Mesodermal cell (in vitro differentiated cells): ENCODE results near the gene SVBP.

ENCODE experiments used
- H3K27ac ChIP-seq: 2 replicates; pipeline ENCODE4 v1.7.0; 2013; ENCODE audit warnings: mild to moderate bottlenecking, low read depth, low read length, moderate library complexity; ENCODE audit not compliant: severe bottlenecking
- H3K36me3 ChIP-seq: 2 replicates; pipeline ENCODE4 v1.7.1; 2013; ENCODE audit warnings: mild to moderate bottlenecking, low read length, moderate library complexity; ENCODE audit not compliant: control insufficient read depth, insufficient read depth
- H3K4me1 ChIP-seq: one replicate; pipeline ENCODE4 v1.7.1; 2013; ENCODE audit warnings: mild to moderate bottlenecking, low read length; ENCODE audit not compliant: insufficient read depth, control insufficient read depth, poor library complexity, severe bottlenecking
- H3K4me3 ChIP-seq: 2 replicates; pipeline ENCODE4 v1.7.0; 2013; ENCODE audit warnings: low read length, control low read depth, mild to moderate bottlenecking; ENCODE audit not compliant: insufficient read depth, poor library complexity, severe bottlenecking; ENCODE audit errors: extremely low read depth
- H3K9me3 ChIP-seq: 2 replicates; pipeline ENCODE4 v1.7.1; 2013; ENCODE audit warnings: mild to moderate bottlenecking, low read length, moderate library complexity; ENCODE audit not compliant: control insufficient read depth
- WGBS, 2 experiments: methylation state at CpG; one replicate each; pipeline ENCODE4 v1.1.5; 2013; ENCODE audit warnings: missing lambda C conversion rate in 2 of 2; ENCODE audit not compliant: insufficient coverage in 2 of 2; 5-methylcytosine and 5-hydroxymethylcytosine counted together

SVBP gene

DNA sequence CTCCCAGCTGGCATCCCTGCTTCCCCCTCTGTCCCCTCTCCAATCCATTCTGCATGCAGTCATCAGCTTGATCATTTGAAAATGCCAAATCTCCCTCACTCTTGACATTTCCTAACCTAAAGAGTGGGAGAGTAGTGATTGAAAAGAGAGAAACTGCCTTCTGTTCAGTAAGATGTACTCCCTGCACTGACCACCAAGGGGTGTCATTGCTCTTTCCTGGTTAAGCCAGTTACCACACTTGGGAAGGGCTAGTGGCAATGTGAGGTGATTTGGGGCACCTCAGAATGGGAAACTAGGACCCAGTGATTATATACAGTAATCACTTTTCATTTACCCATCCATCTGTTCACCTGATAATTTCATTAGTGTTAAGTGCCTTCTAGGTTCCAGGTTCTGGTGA is 39.3 kb downstream of the SVBP start:
- H3K36me3 ChIP-seq: peaks cover 82% of the 10 kb centered on the region
- H3K4me3 ChIP-seq: no peak overlapping the region
- H3K27ac ChIP-seq: no peak overlapping the region

DNA sequence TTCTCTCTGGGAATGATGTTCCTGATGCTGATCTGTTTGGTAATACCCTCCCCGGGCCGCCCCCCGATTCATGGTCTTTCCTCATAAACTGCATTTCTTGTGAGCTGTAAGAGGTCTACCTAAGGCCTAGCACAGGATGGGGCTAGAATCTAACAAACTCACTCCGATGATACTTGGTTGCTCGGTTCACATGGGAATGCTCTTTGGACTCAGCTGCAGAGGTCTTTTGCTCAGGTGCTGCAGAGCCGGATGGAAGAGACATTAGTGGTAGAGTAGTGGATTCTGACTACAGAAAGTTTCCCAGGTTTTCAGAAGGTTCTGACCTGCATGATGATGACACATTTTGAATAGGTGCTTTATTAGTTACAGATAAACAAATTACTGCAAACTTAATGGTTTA is 40.7 kb downstream of the SVBP start:
- H3K27ac ChIP-seq: no peak overlapping the region
- H3K4me3 ChIP-seq: no peak overlapping the region
- H3K4me1 ChIP-seq: no peaks in the 10 kb centered on the region
- WGBS, 2 experiments: 97 to 98% methylated on average over 5 to 6 of the region's 6 CpGs
- H3K36me3 ChIP-seq: peaks cover 80% of the 10 kb centered on the region
- no peaks in the 10 kb centered on the region for H3K9me3 ChIP-seq

More for the DNA sequence above, 39.3 kb downstream of the SVBP start:
- Histone ChIP-seq H3K4me1 (no peaks in the 10 kb centered on the region), H3K9me3 (no peaks in the 10 kb centered on the region)

DNA sequence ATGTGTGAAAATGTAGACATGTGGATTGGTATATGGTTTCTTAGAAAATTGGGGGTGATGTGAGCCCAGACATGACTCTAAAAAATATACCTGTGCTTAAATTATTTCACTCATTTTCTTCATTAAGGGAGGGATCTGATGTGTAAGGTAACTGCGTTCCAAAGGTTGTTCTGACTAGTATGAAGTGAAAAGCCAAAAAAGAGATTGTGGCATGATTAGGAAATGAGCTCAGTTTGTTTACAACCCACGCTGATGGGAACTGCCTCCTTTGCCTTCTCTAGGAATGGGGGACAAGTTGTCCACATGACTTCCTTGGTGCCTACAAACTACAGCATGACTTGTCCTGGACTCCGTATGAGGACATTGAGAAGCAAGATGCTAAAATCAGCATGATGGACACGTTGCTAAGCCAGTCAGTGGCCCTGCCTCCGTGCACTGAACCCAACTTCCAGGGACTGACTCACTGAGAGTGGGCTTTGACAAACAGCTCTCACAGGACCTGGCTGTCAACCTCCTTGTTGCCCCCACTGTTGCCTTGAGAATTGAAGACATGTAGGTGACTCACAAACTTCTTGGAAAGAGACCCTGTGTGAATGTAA is 42.2 kb downstream of the SVBP start:
- H3K36me3 ChIP-seq: peaks cover 76% of the 10 kb centered on the region

GRCh38 chr1:42773420-42773819 is 43.8 kb downstream of the SVBP start:
- Histone ChIP-seq H3K4me3 (no peak overlapping the region), H3K27ac (no peak overlapping the region), H3K4me1 (no peaks in the 10 kb centered on the region), H3K36me3 (peaks cover 76% of the 10 kb centered on the region), H3K9me3 (no peaks in the 10 kb centered on the region)
- 0% methylated on average over 1 of the region's 2 CpGs; no CpG with 5 or more reads in 1 of the 2 experiments for WGBS, 2 experiments

More for the DNA sequence above, 42.2 kb downstream of the SVBP start:
- H3K9me3 ChIP-seq: no peaks in the 10 kb centered on the region
- no peak overlapping the region for H3K4me3 ChIP-seq
- WGBS, 2 experiments: 93 to 97% methylated on average over 4 to 5 of the region's 5 CpGs
- no peak overlapping the region for H3K27ac ChIP-seq
- H3K4me1 ChIP-seq: no peaks in the 10 kb centered on the region

DNA sequence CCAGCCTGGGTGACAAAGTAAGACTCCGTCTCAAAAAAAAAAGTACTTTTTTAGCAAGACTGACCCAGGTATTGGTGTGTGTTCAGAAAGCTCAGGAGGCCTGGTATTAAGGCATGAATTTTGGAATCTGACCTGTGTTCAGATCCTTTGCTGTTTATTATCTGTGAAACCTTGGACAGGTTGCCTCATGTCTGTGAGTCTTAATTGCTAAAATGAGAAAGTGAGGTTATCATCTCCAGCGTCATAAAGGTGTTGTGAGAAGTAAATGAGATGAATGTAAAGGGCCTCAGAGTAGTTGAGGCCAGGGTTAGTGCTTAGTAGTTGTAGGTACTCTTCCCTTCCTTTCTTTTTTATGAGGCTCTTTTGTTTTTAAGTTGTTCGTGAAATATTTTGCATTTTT is 47.4 kb downstream of the SVBP start:
- H3K36me3 ChIP-seq: peaks cover 43% of the 10 kb centered on the region
- no peak overlapping the region for H3K27ac ChIP-seq
- WGBS, 2 experiments: 88 to 95% methylated on average over 2 of the region's 3 CpGs
- H3K4me1 ChIP-seq: no peaks in the 10 kb centered on the region
- H3K9me3 ChIP-seq: no peaks in the 10 kb centered on the region
- H3K4me3 ChIP-seq: no peak overlapping the region

GRCh38 chr1:42768172-42768571 is 49.0 kb downstream of the SVBP start:
- peaks cover 3% of the 10 kb centered on the region for H3K4me1 ChIP-seq
- no peak overlapping the region for H3K27ac ChIP-seq
- H3K9me3 ChIP-seq: no peaks in the 10 kb centered on the region
- no CpG with 5 or more reads among the region's 2 CpGs for WGBS, 2 experiments
- peak overlapping the region; percentile 98 for H3K4me3 ChIP-seq
- H3K36me3 ChIP-seq: peaks cover 36% of the 10 kb centered on the region

GRCh38 chr1:42767510-42768000 is 49.6 kb downstream of the SVBP start:
- peak overlapping the region; percentile 98 for H3K4me3 ChIP-seq
- H3K36me3 ChIP-seq: peaks cover 36% of the 10 kb centered on the region
- peak overlapping the region; percentile 92 for H3K27ac ChIP-seq
- peaks cover 4% of the 10 kb centered on the region for H3K4me1 ChIP-seq
- 1 to 5% methylated on average over 14 to 22 of the region's 23 CpGs for WGBS, 2 experiments
- H3K9me3 ChIP-seq: no peaks in the 10 kb centered on the region

DNA sequence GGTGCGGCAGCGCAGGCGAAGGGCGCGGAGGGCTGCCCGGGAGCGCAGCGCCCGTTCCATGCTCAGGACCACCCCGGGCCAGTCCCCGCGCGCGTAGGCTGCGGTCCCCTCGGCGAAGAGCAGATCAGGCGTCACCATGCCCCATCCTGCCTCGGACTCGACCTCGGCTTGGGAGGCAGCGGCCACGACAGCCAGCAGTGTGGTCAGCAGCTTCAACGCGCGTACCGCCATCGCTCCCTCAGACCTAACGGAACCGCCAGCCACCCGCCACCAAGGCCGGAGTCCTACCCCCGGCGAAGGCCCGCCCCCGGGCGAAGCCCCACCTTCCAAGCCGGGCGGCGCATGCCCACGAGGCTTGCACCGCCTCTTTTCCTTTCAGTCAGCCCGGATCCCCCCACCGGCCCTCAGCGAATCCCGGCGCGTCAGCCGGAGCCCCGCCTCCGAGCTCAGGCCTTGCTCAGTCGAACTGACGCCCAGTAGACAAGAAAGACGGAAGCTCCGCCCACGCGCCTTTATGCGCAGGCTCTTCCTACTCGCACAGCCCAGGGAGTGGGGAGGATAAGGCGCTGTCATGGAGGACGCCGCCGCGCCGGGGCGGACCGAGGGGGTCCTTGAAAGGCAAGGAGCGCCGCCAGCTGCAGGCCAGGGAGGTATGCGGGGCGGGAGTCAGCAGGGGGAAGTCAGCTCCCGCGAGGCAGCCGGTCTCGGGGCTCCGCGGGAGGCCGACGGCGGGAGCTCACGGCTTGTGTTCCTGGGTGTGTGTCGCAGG is 50.3 kb downstream of the SVBP start, which contains the start of the genes C1orf50 and P3H1:
TSS of gene C1orf50 (plus strand) at position 509 of the 769 bp plus-strand sequence. CDS start at position 572, 63 bp downstream.
TSS of gene P3H1 (minus strand) at position 288 of the 769 bp plus-strand sequence. CDS start at position 231, 57 bp downstream.
- H3K36me3 ChIP-seq: peaks cover 37% of the 10 kb centered on the region
- peak within 1 kb of the TSS; percentile 98 for H3K4me3 ChIP-seq
- peak within 1 kb of the TSS; percentile 92 for H3K27ac ChIP-seq
- 0% methylated on average over 51 to 59 of the region's 82 CpGs for WGBS, 2 experiments
- peaks cover 8% of the 10 kb centered on the region for H3K4me1 ChIP-seq
- no peaks in the 10 kb centered on the region for H3K9me3 ChIP-seq

DNA sequence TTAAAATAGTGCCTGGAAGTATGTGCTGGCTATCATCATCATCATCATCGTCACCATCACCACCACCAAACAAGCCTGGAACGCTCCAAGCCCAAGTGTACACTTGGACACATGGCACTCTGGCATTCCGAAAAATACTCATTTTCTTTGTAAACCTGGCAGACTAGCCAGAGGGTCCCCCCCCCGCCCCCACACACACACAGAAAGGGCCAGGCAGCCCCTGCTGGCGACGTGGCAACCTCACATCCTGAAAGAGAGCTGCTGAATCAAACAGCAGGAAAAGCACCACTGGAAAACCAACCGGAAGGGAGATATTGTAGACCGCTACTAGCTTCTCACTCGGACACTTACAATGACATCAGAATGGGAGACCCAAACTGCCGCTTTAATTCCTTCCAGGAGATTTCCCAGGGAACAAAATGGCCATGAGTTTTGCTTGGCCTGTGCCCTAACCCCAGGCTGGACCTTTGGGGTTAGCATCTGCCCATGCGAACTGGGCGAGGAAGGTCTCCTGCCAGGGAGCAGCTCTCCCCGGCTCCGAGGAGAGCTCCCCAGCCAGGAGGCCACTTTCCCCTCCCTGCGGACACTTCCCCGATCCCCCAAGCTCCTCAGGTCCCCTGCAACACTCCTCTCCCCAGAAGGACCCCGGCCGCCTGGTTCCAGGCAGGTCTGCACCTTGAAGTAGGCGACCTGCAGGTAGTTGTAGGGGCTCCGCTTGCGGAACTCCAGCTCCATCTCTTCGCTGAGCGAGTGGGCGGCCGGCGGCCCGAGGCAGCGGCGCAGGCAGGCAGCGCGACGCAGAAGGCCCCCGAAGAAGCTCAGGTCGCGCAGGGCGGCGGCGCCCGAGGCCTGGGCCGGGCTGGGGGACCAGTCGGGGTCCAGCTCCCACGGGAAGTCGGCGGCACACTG is 51.1 kb downstream of the SVBP start:
- H3K36me3 ChIP-seq: peaks cover 45% of the 10 kb centered on the region
- WGBS, 2 experiments: 0 to 1% methylated on average over 35 to 36 of the region's 44 CpGs
- H3K9me3 ChIP-seq: no peaks in the 10 kb centered on the region
- H3K4me1 ChIP-seq: peaks cover 8% of the 10 kb centered on the region
- H3K27ac ChIP-seq: peak overlapping the region; percentile 92
- peak overlapping the region; percentile 98 for H3K4me3 ChIP-seq

- 25 to 31% methylated on average over 3 to 4 of the region's 7 CpGs for WGBS, 2 experiments
- H3K27ac ChIP-seq: peak overlapping the region; percentile 92
- H3K36me3 ChIP-seq: peaks cover 45% of the 10 kb centered on the region
- H3K4me1 ChIP-seq: peaks cover 8% of the 10 kb centered on the region
- H3K4me3 ChIP-seq: peak overlapping the region; percentile 98
- no peaks in the 10 kb centered on the region for H3K9me3 ChIP-seq
Measured at GRCh38 chr1:42765269-42765668, 51.9 kb downstream of the SVBP start.
